Retinal pigment epithelial cell (primary cell): ENCODE measurements around the gene BACE2.
"Not testable (repeated sequence)": the region's sequence is repeated elsewhere in the genome, so short reads cannot be mapped to it uniquely, and the experiment has no call there.

Source experiments
- DNase-seq: peaks from one replicate; pipeline ENCODE4 v3.0.0-alpha.2; 2010; ENCODE audit warnings: low read depth
- H3K4me3 ChIP-seq: 2 replicates; pipeline ENCODE4 v1.5.1; 2011; ENCODE audit warnings: mild to moderate bottlenecking, low read length, control low read depth, moderate library complexity
- CTCF ChIP-seq: conservative IDR thresholded peaks from 2 replicates; pipeline ENCODE4 v1.5.1; 2011; ENCODE audit warnings: low read depth, low read length, control low read depth, inconsistent platforms

The BACE2 gene

DNA sequence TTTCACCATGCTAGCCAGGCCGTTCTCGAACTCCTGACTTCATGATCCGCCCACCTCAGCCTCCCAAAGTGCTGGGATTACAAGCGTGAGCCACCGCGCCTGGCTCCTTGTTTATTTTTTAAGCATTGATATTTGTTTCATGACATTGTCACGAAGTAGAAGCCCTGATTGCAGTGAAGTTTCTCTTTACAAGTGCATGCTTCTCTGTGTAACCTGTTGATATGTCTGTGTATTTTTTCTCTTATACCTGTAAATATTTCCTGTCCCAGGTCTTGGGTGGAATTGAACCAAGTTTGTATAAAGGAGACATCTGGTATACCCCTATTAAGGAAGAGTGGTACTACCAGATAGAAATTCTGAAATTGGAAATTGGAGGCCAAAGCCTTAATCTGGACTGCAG lies 75.1 kb downstream of the BACE2 start:
- H3K4me3 ChIP-seq = no peak overlapping the region
- no peak for DNase-seq
- no peak for TF ChIP-seq CTCF

DNA sequence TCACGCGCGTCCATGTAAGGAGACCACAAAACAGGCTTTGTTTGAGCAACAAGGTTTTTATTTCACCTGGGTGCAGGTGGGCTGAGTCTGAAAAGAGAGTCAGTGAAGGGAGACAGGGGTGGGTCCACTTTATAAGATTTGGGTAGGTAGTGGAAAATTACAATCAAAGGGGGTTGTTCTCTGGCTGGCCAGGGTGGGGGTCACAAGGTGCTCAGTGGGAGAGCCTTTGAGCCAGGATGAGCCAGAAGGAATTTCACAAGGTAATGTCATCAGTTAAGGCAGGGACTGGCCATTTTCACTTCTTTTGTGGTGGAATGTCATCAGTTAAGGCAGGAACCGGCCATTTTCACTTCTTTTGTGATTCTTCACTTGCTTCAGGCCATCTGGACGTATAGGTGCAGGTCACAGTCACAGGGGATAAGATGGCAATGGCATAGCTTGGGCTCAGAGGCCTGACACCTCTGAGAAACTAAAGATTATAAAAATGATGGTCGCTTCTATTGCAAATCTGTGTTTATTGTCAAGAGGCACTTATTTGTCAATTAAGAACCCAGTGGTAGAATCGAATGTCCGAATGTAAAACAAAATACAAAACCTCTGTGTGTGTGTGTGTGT lies 76.4 kb downstream of the BACE2 start:
- not testable (repeated sequence) for DNase-seq, H3K4me3 ChIP-seq

DNA sequence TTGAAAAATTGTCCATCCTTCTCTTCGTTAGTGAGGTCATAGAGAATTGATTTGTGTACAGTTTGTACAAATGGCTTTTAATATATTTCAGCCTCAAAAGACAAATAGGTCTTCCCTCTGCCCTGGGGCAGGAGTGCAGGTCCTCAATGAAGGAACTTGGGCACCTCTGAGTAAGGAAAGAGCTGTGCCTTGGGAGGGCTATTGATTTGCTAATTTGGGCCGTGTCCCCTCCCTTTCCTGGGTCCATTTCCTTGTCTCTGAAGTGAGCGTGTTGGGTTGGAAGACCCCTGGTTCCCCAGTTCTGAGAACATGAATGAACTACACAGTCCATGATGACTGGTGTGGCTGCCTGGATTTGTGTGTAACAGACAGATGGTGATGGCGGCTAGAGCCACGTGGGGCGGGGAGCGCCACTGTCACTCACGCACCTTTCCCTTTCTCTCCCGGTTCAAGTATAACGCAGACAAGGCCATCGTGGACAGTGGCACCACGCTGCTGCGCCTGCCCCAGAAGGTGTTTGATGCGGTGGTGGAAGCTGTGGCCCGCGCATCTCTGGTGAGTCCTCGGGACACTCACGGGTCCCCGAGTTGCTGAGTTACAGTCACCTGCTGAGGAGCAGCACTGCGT lies 77.7 kb downstream of the BACE2 start:
- TF ChIP-seq CTCF = no peak
- DNase-seq = no peak
- no peak overlapping the region for H3K4me3 ChIP-seq

- no peak for DNase-seq
- no peak for TF ChIP-seq CTCF
- no peak overlapping the region for H3K4me3 ChIP-seq
Observed at GRCh38 chr21:41246808-41247207, 78.8 kb downstream of the BACE2 start.

DNA sequence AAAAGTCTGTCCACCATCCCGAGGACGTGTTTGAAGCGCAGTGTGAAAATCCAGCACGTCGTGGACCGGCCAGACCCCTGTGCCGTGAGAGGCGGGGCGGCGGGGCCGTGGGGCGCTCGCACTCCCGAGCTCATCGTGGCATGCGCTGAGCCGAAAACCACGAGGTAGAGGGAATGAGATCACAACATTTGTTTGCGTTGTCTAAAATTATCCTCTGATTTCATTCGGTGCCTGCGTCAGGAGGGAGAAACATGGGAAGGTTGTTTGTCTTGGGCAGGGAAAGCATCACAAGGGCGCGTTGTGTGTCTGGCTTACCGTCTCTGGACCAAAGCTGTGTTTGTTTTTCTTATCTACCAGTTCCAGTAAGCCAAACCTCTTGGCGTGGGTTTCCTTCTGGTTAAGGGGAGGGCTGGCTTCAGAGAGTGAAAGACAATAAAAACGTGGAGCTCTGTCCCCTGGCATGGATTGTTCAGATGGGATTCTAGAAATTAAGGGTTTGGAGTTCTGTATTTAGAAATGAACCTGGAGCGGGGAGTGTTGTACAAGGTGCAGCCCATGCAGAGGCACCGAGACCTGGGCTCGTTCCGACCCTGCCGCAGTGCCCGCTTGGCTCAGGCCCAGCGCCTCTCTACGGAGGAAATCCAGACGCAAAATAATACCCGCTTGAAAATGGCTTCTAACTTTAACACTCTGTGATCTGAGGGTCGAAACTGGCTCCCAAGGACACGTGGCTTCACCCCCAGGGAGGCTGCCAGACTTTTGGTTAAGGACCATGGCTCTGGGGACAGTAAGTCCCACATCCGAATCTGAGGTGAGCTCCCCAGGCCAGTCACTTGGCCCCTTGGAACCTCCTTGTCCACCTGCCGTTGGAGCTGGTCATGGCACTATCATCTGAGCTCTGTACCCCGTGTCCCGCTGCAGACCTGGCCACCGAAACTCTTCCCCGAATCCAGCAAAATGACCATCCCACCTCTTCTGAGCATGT lies 79.9 kb downstream of the BACE2 start:
- no peak for TF ChIP-seq CTCF
- H3K4me3 ChIP-seq = no peak overlapping the region
- DNase-seq = no peak

DNA sequence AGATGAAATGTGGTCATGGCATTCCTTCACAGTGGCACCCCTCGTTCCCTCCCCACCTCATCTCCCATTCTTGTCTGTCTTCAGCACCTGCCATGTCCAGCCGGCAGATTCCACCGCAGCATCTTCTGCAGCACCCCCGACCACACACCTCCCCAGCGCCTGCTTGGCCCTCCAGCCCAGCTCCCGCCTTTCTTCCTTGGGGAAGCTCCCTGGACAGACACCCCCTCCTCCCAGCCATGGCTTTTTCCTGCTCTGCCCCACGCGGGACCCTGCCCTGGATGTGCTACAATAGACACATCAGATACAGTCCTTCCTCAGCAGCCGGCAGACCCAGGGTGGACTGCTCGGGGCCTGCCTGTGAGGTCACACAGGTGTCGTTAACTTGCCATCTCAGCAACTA lies 81.5 kb downstream of the BACE2 start:
- TF ChIP-seq CTCF = no peak
- no peak overlapping the region for H3K4me3 ChIP-seq
- DNase-seq = no peak

DNA sequence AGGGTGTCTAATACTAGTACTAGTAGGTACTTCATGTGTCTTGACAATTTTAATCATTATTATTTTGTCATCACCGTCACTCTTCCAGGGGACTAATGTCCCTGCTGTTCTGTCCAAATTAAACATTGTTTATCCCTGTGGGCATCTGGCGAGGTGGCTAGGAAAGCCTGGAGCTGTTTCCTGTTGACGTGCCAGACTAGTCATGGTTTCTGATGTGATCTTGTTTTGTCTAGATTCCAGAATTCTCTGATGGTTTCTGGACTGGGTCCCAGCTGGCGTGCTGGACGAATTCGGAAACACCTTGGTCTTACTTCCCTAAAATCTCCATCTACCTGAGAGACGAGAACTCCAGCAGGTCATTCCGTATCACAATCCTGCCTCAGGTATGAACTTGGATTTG lies 82.6 kb downstream of the BACE2 start:
- no peak for TF ChIP-seq CTCF
- H3K4me3 ChIP-seq = no peak overlapping the region
- DNase-seq = no peak
